Measurements from ENCODE around the gene OR2D3. TPM values are rescaled to one million over a fixed set of nuclear protein-coding genes. Genes with fewer than 3 reads are reported as not detected.

OR2D3 gene
- total and polyA plus RNA-seq, 9 of the 15 experiments (the other 6 are each of a cell fraction or from before 2014, with no cell fraction given) = 0.42 TPM; not detected in 8

- TF ChIP-seq EZH2 (IDR thresholded peaks at IDR 0.05; ENCODE audit: borderline replicate concordance, low read depth, low read length) (no peak), ZBTB33 (CRISPR knock-in tag; IDR thresholded peaks at IDR 0.05) (no peak), ZNF507 (tag; conservative IDR thresholded peaks at IDR 0.05) (no peak), JUND (IDR thresholded peaks at IDR 0.05; ENCODE audit: borderline replicate concordance, low read depth, low read length) (peak; percentile 76), JUND (tag; IDR thresholded peaks at IDR 0.05; ENCODE audit: borderline replicate concordance, low read depth, low read length) (peak; percentile 44; the same call in 2 of the 3 replicates), ZNF282 (CRISPR knock-in tag; IDR thresholded peaks at IDR 0.05) (no peak), TARDBP (IDR thresholded peaks at IDR 0.05) (no peak), ZNF644 (tag; IDR thresholded peaks at IDR 0.05; ENCODE audit: low read depth) (no peak), HNRNPL (IDR thresholded peaks at IDR 0.05; ENCODE audit: low read depth, low read length) (no peak), NR4A1 (CRISPR knock-in tag; IDR thresholded peaks at IDR 0.05) (no peak), NR4A1 (tag; IDR thresholded peaks at IDR 0.05) (no peak), ARID4B (CRISPR knock-in tag; IDR thresholded peaks at IDR 0.05) (no peak), XRCC4 (IDR thresholded peaks at IDR 0.05; ENCODE audit: extremely low read depth, insufficient read depth, insufficient read length) (no peak)
- TF ChIP-seq, protein P1, sequence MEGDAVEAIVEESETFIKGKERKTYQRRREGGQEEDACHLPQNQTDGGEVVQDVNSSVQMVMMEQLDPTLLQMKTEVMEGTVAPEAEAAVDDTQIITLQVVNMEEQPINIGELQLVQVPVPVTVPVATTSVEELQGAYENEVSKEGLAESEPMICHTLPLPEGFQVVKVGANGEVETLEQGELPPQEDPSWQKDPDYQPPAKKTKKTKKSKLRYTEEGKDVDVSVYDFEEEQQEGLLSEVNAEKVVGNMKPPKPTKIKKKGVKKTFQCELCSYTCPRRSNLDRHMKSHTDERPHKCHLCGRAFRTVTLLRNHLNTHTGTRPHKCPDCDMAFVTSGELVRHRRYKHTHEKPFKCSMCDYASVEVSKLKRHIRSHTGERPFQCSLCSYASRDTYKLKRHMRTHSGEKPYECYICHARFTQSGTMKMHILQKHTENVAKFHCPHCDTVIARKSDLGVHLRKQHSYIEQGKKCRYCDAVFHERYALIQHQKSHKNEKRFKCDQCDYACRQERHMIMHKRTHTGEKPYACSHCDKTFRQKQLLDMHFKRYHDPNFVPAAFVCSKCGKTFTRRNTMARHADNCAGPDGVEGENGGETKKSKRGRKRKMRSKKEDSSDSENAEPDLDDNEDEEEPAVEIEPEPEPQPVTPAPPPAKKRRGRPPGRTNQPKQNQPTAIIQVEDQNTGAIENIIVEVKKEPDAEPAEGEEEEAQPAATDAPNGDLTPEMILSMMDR (IDR thresholded peaks at IDR 0.05 in 2 of 3, conservative IDR thresholded peaks at IDR 0.05 in 1 of 3; ENCODE audit: insufficient read depth in 2 of 3, low read depth in 1 of 3, low read length in 3 of 3) = no peak
- TF ChIP-seq, protein P2, sequence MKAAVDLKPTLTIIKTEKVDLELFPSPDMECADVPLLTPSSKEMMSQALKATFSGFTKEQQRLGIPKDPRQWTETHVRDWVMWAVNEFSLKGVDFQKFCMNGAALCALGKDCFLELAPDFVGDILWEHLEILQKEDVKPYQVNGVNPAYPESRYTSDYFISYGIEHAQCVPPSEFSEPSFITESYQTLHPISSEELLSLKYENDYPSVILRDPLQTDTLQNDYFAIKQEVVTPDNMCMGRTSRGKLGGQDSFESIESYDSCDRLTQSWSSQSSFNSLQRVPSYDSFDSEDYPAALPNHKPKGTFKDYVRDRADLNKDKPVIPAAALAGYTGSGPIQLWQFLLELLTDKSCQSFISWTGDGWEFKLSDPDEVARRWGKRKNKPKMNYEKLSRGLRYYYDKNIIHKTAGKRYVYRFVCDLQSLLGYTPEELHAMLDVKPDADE (conservative IDR thresholded peaks at IDR 0.05; ENCODE audit: control insufficient read depth, low read depth, low read length) = no peak
- TF ChIP-seq, protein P3, sequence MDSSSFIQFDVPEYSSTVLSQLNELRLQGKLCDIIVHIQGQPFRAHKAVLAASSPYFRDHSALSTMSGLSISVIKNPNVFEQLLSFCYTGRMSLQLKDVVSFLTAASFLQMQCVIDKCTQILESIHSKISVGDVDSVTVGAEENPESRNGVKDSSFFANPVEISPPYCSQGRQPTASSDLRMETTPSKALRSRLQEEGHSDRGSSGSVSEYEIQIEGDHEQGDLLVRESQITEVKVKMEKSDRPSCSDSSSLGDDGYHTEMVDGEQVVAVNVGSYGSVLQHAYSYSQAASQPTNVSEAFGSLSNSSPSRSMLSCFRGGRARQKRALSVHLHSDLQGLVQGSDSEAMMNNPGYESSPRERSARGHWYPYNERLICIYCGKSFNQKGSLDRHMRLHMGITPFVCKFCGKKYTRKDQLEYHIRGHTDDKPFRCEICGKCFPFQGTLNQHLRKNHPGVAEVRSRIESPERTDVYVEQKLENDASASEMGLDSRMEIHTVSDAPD (CRISPR knock-in tag; IDR thresholded peaks at IDR 0.05) = no peak
These were observed 5.6 kb downstream of the OR2D3 start, which contains the start of gene ZNF215 (continued) for GRCh38 chr11:6926208-6927029.
